Non-pigmented ciliary epithelial cell (primary cell): ENCODE results near the gene ZC3H4.

Source experiments
- DNase-seq: peaks from one replicate; pipeline ENCODE4 v3.0.0-alpha.2; 2010; ENCODE audit warnings: low read depth

ZC3H4 gene

DNA sequence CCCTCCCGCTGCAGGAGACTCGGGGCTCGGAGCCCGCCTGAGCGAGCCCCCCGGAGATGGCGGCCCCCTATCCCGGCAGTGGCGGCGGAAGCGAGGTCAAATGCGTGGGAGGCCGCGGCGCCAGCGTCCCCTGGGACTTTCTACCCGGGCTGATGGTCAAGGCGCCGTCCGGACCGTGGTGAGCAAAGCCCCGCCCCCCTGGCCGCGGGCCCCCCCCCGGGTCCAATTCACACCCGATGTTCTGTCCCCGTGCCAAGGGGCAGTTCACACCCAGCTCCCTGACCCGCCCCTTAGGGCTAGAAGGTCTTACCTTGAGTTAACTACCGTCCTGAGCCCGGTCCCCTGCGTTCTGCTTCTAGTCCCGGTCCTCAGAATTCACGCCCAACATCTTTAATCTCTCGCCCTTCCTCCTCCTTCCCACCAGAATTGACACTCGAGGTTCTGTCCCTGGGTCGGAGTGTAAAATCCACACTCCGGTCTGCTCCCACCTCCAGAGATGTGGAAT lies 92.5 kb downstream of the ZC3H4 start:
- no peak for DNase-seq

DNA sequence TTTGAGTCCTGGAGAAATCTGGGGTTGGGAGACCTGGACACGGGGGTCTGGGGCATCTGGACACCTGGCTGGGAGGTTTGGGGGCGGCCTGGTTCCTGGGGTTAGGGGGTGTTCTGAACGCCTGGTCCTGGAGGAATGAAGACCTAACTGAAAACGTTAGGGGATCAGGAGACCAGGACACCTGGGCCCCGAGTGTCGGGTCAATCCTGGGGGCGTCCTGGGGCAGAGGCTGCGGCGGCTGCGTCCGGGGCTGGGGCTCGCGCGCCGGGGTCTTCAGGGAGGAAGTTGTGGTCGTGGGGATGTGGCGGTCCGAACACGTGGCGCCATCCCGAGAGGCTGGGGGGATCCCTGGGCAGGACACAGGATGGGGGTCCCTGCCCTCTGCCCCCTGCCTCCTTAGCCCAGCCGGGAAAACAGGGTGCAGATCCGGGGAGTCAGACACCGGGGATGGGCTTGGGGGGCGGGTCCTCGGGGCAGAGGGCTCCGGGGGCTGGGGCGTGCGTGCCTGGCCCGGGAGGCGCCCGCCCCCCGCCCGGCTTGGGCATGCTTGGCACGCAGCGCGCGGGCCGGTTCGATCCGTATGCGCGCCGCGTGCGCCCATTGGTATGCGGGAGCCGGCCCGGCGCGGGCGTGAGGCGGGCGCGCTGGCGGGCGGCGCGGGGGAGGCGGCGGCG lies 93.3 kb downstream of the ZC3H4 start:
- DNase-seq = no peak

DNA sequence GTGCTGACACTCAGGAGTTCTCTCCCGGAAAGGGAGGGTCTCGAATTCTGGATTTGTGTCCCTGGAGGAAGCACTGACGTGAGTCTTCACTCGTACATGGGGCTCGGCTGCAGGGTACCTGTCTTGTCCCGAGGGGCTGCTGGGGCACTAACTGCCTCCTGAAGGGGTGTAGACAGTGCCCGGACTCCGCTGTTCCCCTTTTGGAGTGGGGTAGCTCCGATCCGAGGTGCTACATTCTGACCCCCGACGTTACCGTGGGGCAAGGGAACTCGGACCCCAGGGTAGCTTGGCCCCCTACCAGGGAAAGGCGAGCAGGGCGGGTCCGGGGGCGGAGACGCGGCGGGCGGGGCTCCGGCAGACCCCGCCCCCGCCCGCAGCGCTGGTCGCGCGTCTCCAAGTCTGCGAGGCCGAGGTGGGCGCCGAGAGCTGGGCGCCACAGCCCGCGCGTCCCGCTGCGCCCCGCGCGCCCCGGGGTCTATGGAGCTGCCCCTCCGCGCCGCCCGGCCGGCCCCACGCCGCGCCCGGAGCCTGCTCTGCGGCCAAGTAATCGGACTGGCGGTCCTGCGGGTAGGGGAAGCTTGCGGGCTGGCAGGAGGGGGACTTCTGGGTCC lies 94.0 kb downstream of the ZC3H4 start, which contains the start of gene NPAS1:
Gene NPAS1, plus strand, starts transcription at position 407 of the 611 bp plus-strand sequence. CDS start 1,211 bp downstream, outside the sequence.
- no peak for DNase-seq

DNA sequence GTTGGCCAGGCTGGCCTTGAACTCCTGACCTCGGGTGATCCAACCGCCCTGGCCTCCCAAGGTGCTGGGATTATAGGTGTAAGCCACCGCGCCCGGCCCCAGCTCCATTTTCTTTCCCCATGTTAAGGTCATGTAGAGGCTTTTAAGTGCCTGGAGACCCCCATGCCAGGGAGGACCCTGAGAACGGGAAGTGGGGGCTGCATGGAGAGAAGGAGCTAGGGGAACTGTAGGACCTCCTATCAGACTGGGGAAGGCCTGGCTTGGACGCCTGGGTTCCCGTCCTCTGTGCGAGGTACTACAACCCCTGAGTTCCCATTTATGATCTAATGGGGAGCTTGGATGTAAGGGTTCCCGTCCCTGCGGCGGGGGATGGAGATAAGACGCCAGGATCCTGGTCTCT lies 94.7 kb downstream of the ZC3H4 start:
- DNase-seq = no peak
